ENCODE data around the gene C16orf95. TPM values are rescaled to one million over a fixed set of nuclear protein-coding genes. Genes with fewer than 3 reads are reported as not detected.

Gene C16orf95
- total and polyA plus RNA-seq, 3 donors from 2014 or later = 53.1 to 203 (median 71.9) TPM

- no peak for DNase-seq
- intact Hi-C loops (cut with DNase I; ENCODE audit: low total_unique reads) = no loop called here
These were observed 43.6 kb downstream of the C16orf95 start for GRCh38 chr16:87273471-87274030.

DNA sequence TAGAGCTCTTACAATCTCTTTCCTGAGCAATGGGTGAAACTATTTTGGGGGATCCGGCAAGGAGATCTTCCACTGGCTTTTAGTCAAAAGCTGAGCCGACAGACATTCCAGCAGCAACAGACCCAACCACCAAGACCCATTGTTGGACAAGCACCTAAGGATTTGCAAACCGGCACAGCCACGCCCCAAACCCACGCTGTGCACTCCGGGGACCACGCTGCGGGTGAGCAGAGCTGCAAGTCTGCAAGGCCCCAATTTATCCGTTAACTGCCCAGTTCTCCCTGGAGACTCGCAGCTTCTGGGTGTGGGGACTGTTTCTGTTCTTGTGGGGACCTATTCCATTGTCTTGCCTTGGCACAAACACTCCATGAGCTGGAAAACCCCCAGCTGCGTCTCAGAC is 45.9 kb downstream of the C16orf95 start:
- no peak for DNase-seq
- WGBS, 2 donors = 72 to 75% methylated on average over 10 to 11 of the region's 11 CpGs
- no peaks in the 10 kb centered on the region for H3K27me3 ChIP-seq
- H3K36me3 ChIP-seq (ENCODE audit: low read depth, missing control alignments) = no peaks in the 10 kb centered on the region
- H3K27ac ChIP-seq = no peak overlapping the region
- no peaks in the 10 kb centered on the region for H3K9me3 ChIP-seq
- no peak for TF ChIP-seq CTCF (IDR thresholded peaks at IDR 0.05)
- no peak for TF ChIP-seq POLR2A (IDR thresholded peaks at IDR 0.05)
- no peaks in the 10 kb centered on the region for H3K4me1 ChIP-seq
- intact Hi-C loops (cut with DNase I; ENCODE audit: low total_unique reads) = no loop called here
- no peak overlapping the region for H3K4me3 ChIP-seq

More at GRCh38 chr16:87273471-87274030, 43.6 kb downstream of the C16orf95 start:
- Histone ChIP-seq H3K4me1 (no peaks in the 10 kb centered on the region), H3K36me3 (ENCODE audit: low read depth, missing control alignments) (no peaks in the 10 kb centered on the region), H3K9me3 (no peaks in the 10 kb centered on the region), H3K27ac (no peak overlapping the region), H3K4me3 (no peak overlapping the region), H3K27me3 (no peaks in the 10 kb centered on the region)
- 94 to 95% methylated on average over 9 to 10 of the region's 10 CpGs for WGBS, 2 donors
- TF ChIP-seq POLR2A (IDR thresholded peaks at IDR 0.05) (no peak), CTCF (IDR thresholded peaks at IDR 0.05) (no peak)

DNA sequence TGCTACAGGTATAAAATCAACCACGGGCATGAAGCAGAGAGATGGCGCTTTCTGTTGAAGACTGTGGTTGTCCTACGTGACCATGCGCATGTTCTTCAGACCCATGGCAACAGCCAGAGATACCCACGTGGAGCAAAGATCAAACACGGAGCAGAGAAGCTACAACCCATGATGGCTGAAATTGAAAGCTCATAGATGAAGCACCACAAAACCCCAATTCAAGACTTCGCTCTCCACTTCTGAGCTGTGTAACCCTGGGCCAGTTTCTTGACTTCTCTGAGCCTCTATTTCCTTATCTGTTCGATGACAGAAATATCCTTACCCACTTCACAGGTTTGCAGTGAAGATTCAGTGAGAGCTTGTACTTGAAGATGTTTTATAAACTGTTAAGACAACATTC is 49.6 kb downstream of the C16orf95 start:
- no peaks in the 10 kb centered on the region for H3K27me3 ChIP-seq
- H3K36me3 ChIP-seq (ENCODE audit: low read depth, missing control alignments) = no peaks in the 10 kb centered on the region
- TF ChIP-seq CTCF (IDR thresholded peaks at IDR 0.05) (no peak), POLR2A (IDR thresholded peaks at IDR 0.05) (no peak)
- 75 to 79% methylated on average over 8 of the region's 8 CpGs for whole genome bisulfite sequencing, 2 donors
- peaks cover 4% of the 10 kb centered on the region for H3K4me1 ChIP-seq
- H3K4me3 ChIP-seq = no peak overlapping the region
- no peaks in the 10 kb centered on the region for H3K9me3 ChIP-seq
- no peak for DNase-seq
- intact Hi-C loops (cut with DNase I; ENCODE audit: low total_unique reads) = no loop called here
- no peak overlapping the region for H3K27ac ChIP-seq

DNA sequence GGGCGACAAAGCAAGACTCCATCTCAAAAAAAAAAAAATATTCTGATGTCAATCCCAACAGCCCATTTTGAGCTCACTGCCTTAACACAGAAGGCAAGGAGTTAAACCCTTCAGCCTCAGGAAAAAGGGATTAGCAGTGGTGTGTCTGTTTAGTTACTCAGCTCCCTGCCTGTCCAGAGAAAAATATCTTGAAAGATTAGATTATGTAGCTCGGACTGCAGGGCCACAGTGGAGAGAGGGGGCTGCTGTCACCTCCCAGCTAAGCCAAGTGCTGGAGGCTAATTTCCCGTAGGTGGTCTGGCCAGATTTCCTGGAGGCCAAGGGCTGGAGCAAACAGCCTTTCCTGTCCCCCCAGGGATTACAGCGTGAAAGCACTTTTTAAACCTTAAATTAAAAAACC is 50.3 kb downstream of the C16orf95 start:
- 41 to 54% methylated on average over 4 of the region's 4 CpGs for WGBS, 2 donors
- DNase-seq = peak; percentile 26
- Histone ChIP-seq H3K27ac (no peak overlapping the region), H3K4me3 (no peak overlapping the region), H3K4me1 (peaks cover 4% of the 10 kb centered on the region), H3K9me3 (no peaks in the 10 kb centered on the region), H3K27me3 (no peaks in the 10 kb centered on the region), H3K36me3 (ENCODE audit: low read depth, missing control alignments) (no peaks in the 10 kb centered on the region)
- intact Hi-C loops (cut with DNase I; ENCODE audit: low total_unique reads) = no loop called here
- TF ChIP-seq POLR2A (IDR thresholded peaks at IDR 0.05) = no peak
- no peak for TF ChIP-seq CTCF (IDR thresholded peaks at IDR 0.05)

- no peak for DNase-seq
- H3K27me3 ChIP-seq = no peaks in the 10 kb centered on the region
- peaks cover 4% of the 10 kb centered on the region for H3K4me1 ChIP-seq
- H3K36me3 ChIP-seq (ENCODE audit: low read depth, missing control alignments) = no peaks in the 10 kb centered on the region
- intact Hi-C loops (cut with DNase I; ENCODE audit: low total_unique reads) = no loop called here
- H3K9me3 ChIP-seq = no peaks in the 10 kb centered on the region
- no peak overlapping the region for H3K27ac ChIP-seq
- H3K4me3 ChIP-seq = no peak overlapping the region
- 78 to 90% methylated on average over 2 to 4 of the region's 4 CpGs for WGBS, 2 donors
- TF ChIP-seq CTCF (IDR thresholded peaks at IDR 0.05) = no peak
- TF ChIP-seq POLR2A (IDR thresholded peaks at IDR 0.05) = no peak
These were observed 51.9 kb downstream of the C16orf95 start for GRCh38 chr16:87265261-87265660.
